MCF 10A (cell line): ENCODE data around the gene SUSD5. TPM values are rescaled to one million over a fixed set of nuclear protein-coding genes. Genes with fewer than 3 reads are reported as not detected.
A peak's percentile ranks its signal among the peaks of the same experiment; 100 is the strongest.
"Not testable (repeated sequence)": the region's sequence is repeated elsewhere in the genome, so short reads cannot be mapped to it uniquely, and the experiment has no call there.

Experiments
- BruUV-seq: library from RNA; stranded (reverse); fragments of 400-500 nt; replicated peaks from 2 replicates; lab custom pipeline; 2021; lab: Mats Ljungman, UMichigan
- CTCF ChIA-PET: fragments of 300-600 bp; sonication (Branson Sonifier 250); formaldehyde crosslinking; extraction: SDS; loops from one replicate; lab custom pipeline; 2021; ENCODE audit warnings: antibody characterized with exemption, inconsistent platforms; lab: Yijun Ruan, JAX
- POLR2A ChIA-PET: fragments of 300-600, 350-650 bp; sonication (Branson Sonifier 250); formaldehyde crosslinking; extraction: SDS; loops from one replicate; lab custom pipeline; 2020; ENCODE audit warnings: antibody characterized with exemption, inconsistent platforms; lab: Yijun Ruan, JAX
- DNase-seq: peaks from one replicate; pipeline ENCODE4 v3.0.0-alpha.2; 2018; ENCODE audit not compliant: unreplicated experiment
- H3K27ac Mint-ChIP-seq: one replicate; pipeline ENCODE4 v1.8.0; 2022; ENCODE audit warnings: mild to moderate bottlenecking, low read depth, mixed read lengths; ENCODE audit not compliant: unreplicated experiment
- H3K27me3 Mint-ChIP-seq: one replicate; pipeline ENCODE4 v1.8.0; 2022; ENCODE audit warnings: mixed read lengths; ENCODE audit not compliant: insufficient read depth, unreplicated experiment
- H3K36me3 Mint-ChIP-seq: one replicate; pipeline ENCODE4 v1.8.0; 2022; ENCODE audit warnings: mild to moderate bottlenecking, moderate library complexity, mixed read lengths; ENCODE audit not compliant: insufficient read depth, unreplicated experiment
- H3K4me1 Mint-ChIP-seq: one replicate; pipeline ENCODE4 v1.8.0; 2022; ENCODE audit warnings: mixed read lengths; ENCODE audit not compliant: insufficient read depth, unreplicated experiment
- H3K4me3 Mint-ChIP-seq: one replicate; pipeline ENCODE4 v1.8.0; 2022; ENCODE audit warnings: mild to moderate bottlenecking, moderate library complexity, mixed read lengths; ENCODE audit not compliant: unreplicated experiment
- H3K9me3 Mint-ChIP-seq: one replicate; pipeline ENCODE4 v1.8.0; 2022; ENCODE audit warnings: mixed read lengths; ENCODE audit not compliant: unreplicated experiment
- CTCF ChIP-seq: fragments of 200-600 bp; IDR thresholded peaks from one replicate; pipeline ENCODE4 v1.8.0; 2022; ENCODE audit warnings: antibody characterized with exemption, mild to moderate bottlenecking; ENCODE audit not compliant: unreplicated experiment
- intact Hi-C: fragments of 100-400 bp; cut with micrococcal nuclease; formaldehyde crosslinking; loops from 2 replicates; pipeline ENCODE4 v1.14.1; 2022
- total RNA-seq: library from RNA; stranded (reverse); gene quantifications from 2 replicates; pipeline ENCODE4 v1.2.3, GENCODE V29; 2022

The SUSD5 gene
- total RNA-seq, 1 experiment from 2014 or later, result 3.4 TPM

- no peaks in the 10 kb centered on the region for H3K4me1 Mint-ChIP-seq
- H3K9me3 Mint-ChIP-seq, result no peaks in the 10 kb centered on the region
- BruUV-seq, result no TSS peak
- no peak overlapping the region for H3K4me3 Mint-ChIP-seq
- POLR2A ChIA-PET, result no interaction called here
- H3K27me3 Mint-ChIP-seq, result no peaks in the 10 kb centered on the region
- CTCF ChIA-PET, result no interaction called here
- TF ChIP-seq CTCF, result no peak
- peak overlapping the region; percentile 3 for H3K27ac Mint-ChIP-seq
- no peaks in the 10 kb centered on the region for H3K36me3 Mint-ChIP-seq
- intact Hi-C loops, result no loop called here
- no peak for DNase-seq
These were observed 24.3 kb downstream of the SUSD5 start for GRCh38 chr3:33194303-33194702.

GRCh38 chr3:33187368-33187634, 31.3 kb downstream of the SUSD5 start:
- DNase-seq, result no peak
- Mint-ChIP-seq H3K36me3 (no peaks in the 10 kb centered on the region), H3K4me3 (no peak overlapping the region), H3K27me3 (no peaks in the 10 kb centered on the region), H3K27ac (no peak overlapping the region), H3K9me3 (no peaks in the 10 kb centered on the region), H3K4me1 (no peaks in the 10 kb centered on the region)
- CTCF ChIA-PET, result interaction anchor here (0.9 kb wide), 1 partner anchor 11 kb away, joined by 3 read pairs; no protein-coding TSS in a partner anchor
- TF ChIP-seq CTCF, result no peak
- POLR2A ChIA-PET, result interaction anchor here (0.6 kb wide), 2 partner anchors 11 to 30 kb away, joined by 3 read pairs; no protein-coding TSS in a partner anchor
- intact Hi-C loops, result no loop called here
- no TSS peak for BruUV-seq

GRCh38 chr3:33186524-33187367, 31.9 kb downstream of the SUSD5 start:
- intact Hi-C loops, result no loop called here
- DNase-seq, result no peak
- Mint-ChIP-seq H3K9me3 (no peaks in the 10 kb centered on the region), H3K4me3 (no peak overlapping the region), H3K36me3 (no peaks in the 10 kb centered on the region), H3K27me3 (no peaks in the 10 kb centered on the region), H3K27ac (no peak overlapping the region), H3K4me1 (no peaks in the 10 kb centered on the region)
- POLR2A ChIA-PET, result interaction anchor here (0.6 kb wide), 1 partner anchor 30 kb away, joined by 3 read pairs; no protein-coding TSS in a partner anchor
- CTCF ChIA-PET, result interaction anchor here (0.9 kb wide), 1 partner anchor 11 kb away, joined by 3 read pairs; no protein-coding TSS in a partner anchor
- BruUV-seq, result no TSS peak
- TF ChIP-seq CTCF, result no peak

GRCh38 chr3:33184863-33185262, 33.7 kb downstream of the SUSD5 start:
- Mint-ChIP-seq H3K36me3 (no peaks in the 10 kb centered on the region), H3K27me3 (no peaks in the 10 kb centered on the region), H3K4me3 (no peak overlapping the region), H3K4me1 (no peaks in the 10 kb centered on the region), H3K9me3 (no peaks in the 10 kb centered on the region), H3K27ac (no peak overlapping the region)
- ChIA-PET POLR2A (interaction anchor here (0.7 kb wide), 1 partner anchor 188 kb away, joined by 3 read pairs; no protein-coding TSS in a partner anchor), CTCF (interaction anchor here (1.4 kb wide), 1 partner anchor 188 kb away, joined by 6 read pairs; no protein-coding TSS in a partner anchor)
- no TSS peak for BruUV-seq
- no peak for TF ChIP-seq CTCF
- no peak for DNase-seq
- intact Hi-C loops, result no loop called here

GRCh38 chr3:33181641-33182040, 37.0 kb downstream of the SUSD5 start:
- DNase-seq, H3K9me3 Mint-ChIP-seq, H3K27me3 Mint-ChIP-seq, CTCF ChIA-PET, H3K27ac Mint-ChIP-seq, H3K36me3 Mint-ChIP-seq, H3K4me3 Mint-ChIP-seq, intact Hi-C loops, H3K4me1 Mint-ChIP-seq, BruUV-seq: not testable (repeated sequence)
- POLR2A ChIA-PET, result interaction anchor here (1.0 kb wide), 1 partner anchor 9 kb away, joined by 3 read pairs; no protein-coding TSS in a partner anchor
